Keratinocyte (primary cell): ENCODE measurements around the gene GPR176. TPM values are rescaled to one million over a fixed set of nuclear protein-coding genes. Genes with fewer than 3 reads are reported as not detected.

Source experiments
- DNase-seq: peaks from one replicate; pipeline ENCODE4 v3.0.0-alpha.2; 2011; ENCODE audit warnings: low read depth, missing footprints, low spot score
- FAIRE-seq: peaks from 2 replicates; lab custom pipeline; 2011; peaks lifted over from hg19 to GRCh38; lab: Jason Lieb, UNC
- H2AFZ ChIP-seq: 2 replicates; pipeline ENCODE4 v1.6.0; 2012; ENCODE audit warnings: low read length, control low read depth, inconsistent platforms; ENCODE audit not compliant: control insufficient read depth
- H3K27ac ChIP-seq: 2 replicates; pipeline ENCODE4 v1.5.1; 2011; ENCODE audit warnings: low read length; ENCODE audit not compliant: control insufficient read depth, insufficient read depth
- H3K27me3 ChIP-seq: 3 replicates; pipeline ENCODE4 v1.6.0; 2011; ENCODE audit warnings: low read length; ENCODE audit not compliant: control insufficient read depth, insufficient read depth; ENCODE audit errors: extremely low read depth
- H3K36me3 ChIP-seq, 2 experiments: 2 replicates in 1 of 2; 3 replicates in 1 of 2; pipeline ENCODE4 v1.5.1; 2011; ENCODE audit warnings: low read length in 2 of 2, mild to moderate bottlenecking in 1 of 2; ENCODE audit not compliant: control insufficient read depth in 2 of 2, insufficient read depth in 2 of 2; ENCODE audit errors: extremely low read depth in 1 of 2
- H3K4me1 ChIP-seq: 3 replicates; pipeline ENCODE4 v1.5.1; 2011; ENCODE audit warnings: low read length; ENCODE audit not compliant: control insufficient read depth, insufficient read depth; ENCODE audit errors: extremely low read depth
- H3K4me2 ChIP-seq: 3 replicates; pipeline ENCODE4 v1.6.0; 2011; ENCODE audit warnings: low read depth, low read length; ENCODE audit not compliant: control insufficient read depth, insufficient read depth; ENCODE audit errors: extremely low read depth
- H3K4me3 ChIP-seq, 3 experiments: fragments of 200-600 bp in 1 of 3; sonication (generic) in 1 of 3; 2 replicates in 2 of 3; 3 replicates in 1 of 3; pipeline ENCODE4 v1.5.1; 2011 to 2016; ENCODE audit warnings: low read length in 3 of 3, mild to moderate bottlenecking in 3 of 3, control low read depth in 2 of 3, inconsistent platforms in 1 of 3, low read depth in 1 of 3, mixed read lengths in 1 of 3, mixed run types in 1 of 3, moderate library complexity in 1 of 3; ENCODE audit not compliant: control insufficient read depth in 2 of 3, insufficient read depth in 2 of 3; ENCODE audit errors: extremely low read depth in 1 of 3
- H3K79me2 ChIP-seq: 2 replicates; pipeline ENCODE4 v1.6.0; 2012; ENCODE audit warnings: low read length; ENCODE audit not compliant: control insufficient read depth, insufficient read depth
- H3K9ac ChIP-seq: 3 replicates; pipeline ENCODE4 v1.6.0; 2011; ENCODE audit warnings: low read length; ENCODE audit not compliant: control insufficient read depth, insufficient read depth; ENCODE audit errors: extremely low read depth
- H3K9me1 ChIP-seq: 3 replicates; pipeline ENCODE4 v1.6.0; 2011; ENCODE audit warnings: low read length; ENCODE audit not compliant: control insufficient read depth, insufficient read depth; ENCODE audit errors: extremely low read depth
- H3K9me3 ChIP-seq: 2 replicates; pipeline ENCODE4 v1.5.1; 2012; ENCODE audit warnings: low read depth, low read length; ENCODE audit not compliant: control insufficient read depth
- H4K20me1 ChIP-seq: 3 replicates; pipeline ENCODE4 v1.6.0; 2011; ENCODE audit warnings: low read length; ENCODE audit not compliant: control insufficient read depth, insufficient read depth; ENCODE audit errors: extremely low read depth
- EZH2 ChIP-seq: IDR thresholded peaks from one replicate; pipeline ENCODE4 v1.6.1; 2012; ENCODE audit warnings: inconsistent platforms, mild to moderate bottlenecking, low read length, moderate library complexity
- dilution Hi-C: fragments of 300-500 bp; cut with MboI; formaldehyde crosslinking; loops from one replicate; pipeline ENCODE4 v1.7.0; 2020; ENCODE audit warnings: low sequenced_read_pairs; ENCODE audit not compliant: extremely low pct_ligation_motif_present
- polyA plus RNA-seq, 5 experiments: library from polyadenylated mRNA; depleted of rRNA in 3 of 5; stranded (reverse) in 3 of 5; stranded (forward) in 1 of 5; unstranded in 1 of 5; fragments of >200 nt; gene quantifications; 1 replicate in 1 of 5; 2 replicates in 3 of 5; 3 replicates in 1 of 5; pipeline versions ENCODE4 v1.2.1 to v1.2.3, GENCODE V29; 2011 to 2012; ENCODE audit warnings: missing spikeins in 2 of 5, low read depth in 1 of 5, low replicate concordance in 1 of 5
- TF ChIP-seq, protein P1 (sequence below), 3 experiments: IDR thresholded peaks in 1 of 3; conservative IDR thresholded peaks in 1 of 3; optimal IDR thresholded peaks in 1 of 3; 2 replicates in 2 of 3; 3 replicates in 1 of 3; pipeline versions ENCODE3 to v1.5.1; 2011; ENCODE audit warnings: low read length in 3 of 3, mild to moderate bottlenecking in 3 of 3, moderate library complexity in 2 of 3, control low read depth in 1 of 3, inconsistent platforms in 1 of 3; ENCODE audit not compliant: insufficient read depth in 2 of 3; ENCODE audit errors: extremely low read depth in 1 of 3

The GPR176 gene
- polyA plus RNA-seq, 1 donor (not counting 4 experiments of a cell fraction or from before 2014, with no cell fraction given) = 12.5 TPM

DNA sequence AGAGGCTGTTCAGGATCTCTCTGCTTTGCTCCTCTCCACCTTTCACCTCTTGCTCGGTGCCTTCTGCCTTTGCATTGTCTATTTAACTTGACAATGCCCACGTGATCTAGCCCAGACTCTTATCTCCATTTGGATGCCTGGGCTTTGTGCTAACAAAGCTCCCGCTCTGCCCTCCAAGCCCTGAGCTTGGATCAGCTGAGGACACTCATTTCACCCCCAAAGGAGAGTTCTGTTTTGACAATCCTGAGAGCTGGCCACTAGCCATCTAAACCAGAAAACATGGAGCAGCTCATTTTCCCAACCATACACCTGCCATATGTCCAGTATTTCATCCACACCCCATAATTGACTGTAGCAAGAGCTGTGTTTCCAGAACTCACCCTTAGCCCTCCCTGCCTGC lies 12.8 kb downstream of the GPR176 start:
- no peak for FAIRE-seq
- DNase-seq = no peak
- Histone ChIP-seq H3K9me1 (no peaks in the 10 kb centered on the region), H2AFZ (no peak overlapping the region), H3K27me3 (no peaks in the 10 kb centered on the region), H3K9me3 (no peaks in the 10 kb centered on the region), H3K9ac (no peak overlapping the region), H3K36me3 (no peaks in the 10 kb centered on the region), H3K4me3 (no peak overlapping the region), H3K27ac (no peak overlapping the region), H4K20me1 (no peaks in the 10 kb centered on the region), H3K79me2 (peaks cover 29% of the 10 kb centered on the region), H3K4me2 (no peak overlapping the region), H3K4me1 (peaks cover 29% of the 10 kb centered on the region)
- dilution Hi-C loops = loop anchor here (25.0 kb wide), 1 partner anchor 95 kb away; no protein-coding TSS in a partner anchor
- TF ChIP-seq, protein P1, sequence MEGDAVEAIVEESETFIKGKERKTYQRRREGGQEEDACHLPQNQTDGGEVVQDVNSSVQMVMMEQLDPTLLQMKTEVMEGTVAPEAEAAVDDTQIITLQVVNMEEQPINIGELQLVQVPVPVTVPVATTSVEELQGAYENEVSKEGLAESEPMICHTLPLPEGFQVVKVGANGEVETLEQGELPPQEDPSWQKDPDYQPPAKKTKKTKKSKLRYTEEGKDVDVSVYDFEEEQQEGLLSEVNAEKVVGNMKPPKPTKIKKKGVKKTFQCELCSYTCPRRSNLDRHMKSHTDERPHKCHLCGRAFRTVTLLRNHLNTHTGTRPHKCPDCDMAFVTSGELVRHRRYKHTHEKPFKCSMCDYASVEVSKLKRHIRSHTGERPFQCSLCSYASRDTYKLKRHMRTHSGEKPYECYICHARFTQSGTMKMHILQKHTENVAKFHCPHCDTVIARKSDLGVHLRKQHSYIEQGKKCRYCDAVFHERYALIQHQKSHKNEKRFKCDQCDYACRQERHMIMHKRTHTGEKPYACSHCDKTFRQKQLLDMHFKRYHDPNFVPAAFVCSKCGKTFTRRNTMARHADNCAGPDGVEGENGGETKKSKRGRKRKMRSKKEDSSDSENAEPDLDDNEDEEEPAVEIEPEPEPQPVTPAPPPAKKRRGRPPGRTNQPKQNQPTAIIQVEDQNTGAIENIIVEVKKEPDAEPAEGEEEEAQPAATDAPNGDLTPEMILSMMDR (optimal IDR thresholded peaks at IDR 0.05 in 1 of 3, IDR thresholded peaks at IDR 0.05 in 1 of 3, conservative IDR thresholded peaks at IDR 0.05 in 1 of 3; ENCODE audit: extremely low read depth in 1 of 3, insufficient read depth in 2 of 3, low read length in 3 of 3) = no peak
- TF ChIP-seq EZH2 = no peak

DNA sequence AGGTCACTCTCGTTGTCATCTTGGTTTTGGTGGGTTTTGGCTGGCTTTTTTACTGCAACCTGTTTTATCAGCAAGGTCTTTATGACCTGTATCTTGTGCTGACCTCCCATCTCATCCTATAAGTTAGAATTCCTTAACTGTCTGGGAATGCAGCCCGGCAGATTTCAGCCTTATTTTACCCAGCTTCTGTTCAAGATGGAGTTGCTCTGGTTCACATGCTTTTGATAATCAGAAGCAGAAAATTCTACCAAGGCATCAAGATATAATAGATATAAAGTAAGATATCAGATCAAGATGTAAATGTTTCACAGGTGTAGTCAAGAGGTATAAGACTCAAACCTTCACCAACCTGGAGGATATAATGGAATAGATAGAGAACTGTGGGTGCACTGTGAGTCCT lies 16.0 kb downstream of the GPR176 start:
- Histone ChIP-seq H3K27me3 (no peaks in the 10 kb centered on the region), H3K9me3 (no peaks in the 10 kb centered on the region), H2AFZ (no peak overlapping the region), H3K4me3 (no peak overlapping the region), H4K20me1 (no peaks in the 10 kb centered on the region), H3K9me1 (no peaks in the 10 kb centered on the region), H3K4me1 (peaks cover 27% of the 10 kb centered on the region), H3K9ac (no peak overlapping the region), H3K4me2 (no peak overlapping the region), H3K79me2 (peaks cover 19% of the 10 kb centered on the region), H3K36me3 (peaks cover 0 to 2% of the 10 kb centered on the region in 2 experiments), H3K27ac (no peak overlapping the region)
- no peak for DNase-seq
- no peak for TF ChIP-seq EZH2
- TF ChIP-seq, protein P1 (optimal IDR thresholded peaks at IDR 0.05 in 1 of 3, IDR thresholded peaks at IDR 0.05 in 1 of 3, conservative IDR thresholded peaks at IDR 0.05 in 1 of 3; ENCODE audit: extremely low read depth in 1 of 3, insufficient read depth in 2 of 3, low read length in 3 of 3) = no peak
- dilution Hi-C loops = loop anchor here (25.0 kb wide), 1 partner anchor 92 kb away; no protein-coding TSS in a partner anchor
- FAIRE-seq = no peak
